ENCODE data around the gene DNAH11.

GRCh38 chr7:21948364-21948763 lies 405.5 kb downstream of the DNAH11 start:
- no peak for TF ChIP-seq POLR2A (IDR thresholded peaks at IDR 0.05; ENCODE audit: borderline replicate concordance, extremely low read depth, insufficient read depth, insufficient read length)
- no peak for TF ChIP-seq ZNF274 (IDR thresholded peaks at IDR 0.05; ENCODE audit: low read depth, low read length)
- TF ChIP-seq CTCF (IDR thresholded peaks at IDR 0.05 in 2 of 3, conservative IDR thresholded peaks at IDR 0.05 in 1 of 3; ENCODE audit: borderline replicate concordance in 1 of 3, insufficient read depth in 1 of 3, low read depth in 2 of 3, low read length in 2 of 3): no peak

Data from HCT116 (cell line).